DMS153 treated with DMSO at 0.1 percent for 48 hours (cell line): ENCODE data around the gene CEBPG.

Experiments
- DNase-seq: peaks from one replicate; lab custom pipeline; 2025; ENCODE audit not compliant: unreplicated experiment; lab: John Stamatoyannopoulos, UW

Gene CEBPG

GRCh38 chr19:33381101-33381500, 7.6 kb downstream of the CEBPG start:
- no peak for DNase-seq

- DNase-seq = no peak
Observed at GRCh38 chr19:33382006-33382405, 8.5 kb downstream of the CEBPG start.

- DNase-seq = no peak
Observed at GRCh38 chr19:33382982-33383381, 9.5 kb downstream of the CEBPG start.

GRCh38 chr19:33383720-33384292, 10.3 kb downstream of the CEBPG start:
- no peak for DNase-seq

- DNase-seq = no peak
Observed at GRCh38 chr19:33384983-33385382, 11.5 kb downstream of the CEBPG start.

- DNase-seq = no peak
Observed at GRCh38 chr19:33385956-33386355, 12.4 kb downstream of the CEBPG start.

- DNase-seq = no peak
Observed at GRCh38 chr19:33386361-33386858, 12.9 kb downstream of the CEBPG start.

GRCh38 chr19:33387351-33388230, 14.1 kb downstream of the CEBPG start:
- no peak for DNase-seq

GRCh38 chr19:33388231-33388724, 14.8 kb downstream of the CEBPG start:
- DNase-seq = no peak

GRCh38 chr19:33388725-33389420, 15.4 kb downstream of the CEBPG start:
- no peak for DNase-seq

- DNase-seq = no peak
Observed at GRCh38 chr19:33389421-33390100, 16.1 kb downstream of the CEBPG start.

GRCh38 chr19:33390101-33390907, 16.8 kb downstream of the CEBPG start:
- no peak for DNase-seq

GRCh38 chr19:33390908-33391630, 17.6 kb downstream of the CEBPG start:
- no peak for DNase-seq

- DNase-seq = no peak
Observed at GRCh38 chr19:33391631-33392249, 18.2 kb downstream of the CEBPG start.

GRCh38 chr19:33392341-33393285, 19.1 kb downstream of the CEBPG start:
- DNase-seq = no peak

- no peak for DNase-seq
Observed at GRCh38 chr19:33393286-33394005, 19.9 kb downstream of the CEBPG start.

GRCh38 chr19:33394006-33394722, 20.7 kb downstream of the CEBPG start:
- DNase-seq = no peak
